Brain microvascular endothelial cell (primary cell): ENCODE data around the gene TEKTIP1.
"Not testable (repeated sequence)": the region's sequence is repeated elsewhere in the genome, so short reads cannot be mapped to it uniquely, and the experiment has no call there.

Experiments used
- DNase-seq: peaks from one replicate; pipeline ENCODE4 v3.0.0-alpha.2; 2020
- H3K27ac ChIP-seq: fragments of 250-450 bp; sonication (Bioruptor Pico); 2 replicates; pipeline ENCODE4 v1.5.1; 2020; ENCODE audit warnings: mild to moderate bottlenecking, moderate library complexity
- H3K27me3 ChIP-seq: fragments of 250-450 bp; sonication (Bioruptor Pico); replicated peaks from 2 replicates; pipeline ENCODE4 v1.5.1; 2020; ENCODE audit warnings: mild to moderate bottlenecking
- H3K36me3 ChIP-seq: fragments of 250-450 bp; sonication (Bioruptor Pico); replicated peaks from 2 replicates; pipeline ENCODE4 v1.5.1; 2020; ENCODE audit warnings: mild to moderate bottlenecking
- H3K4me3 ChIP-seq: 2 replicates; pipeline ENCODE4 v1.5.1; 2011; ENCODE audit warnings: low read depth, mild to moderate bottlenecking, control low read depth, low read length, moderate library complexity
- CTCF ChIP-seq: IDR thresholded peaks from 2 replicates; pipeline ENCODE4 v1.5.1; 2011; ENCODE audit warnings: low read depth, mild to moderate bottlenecking, moderate library complexity, low read length, control low read depth, inconsistent platforms; ENCODE audit errors: missing control alignments
- in situ Hi-C: cut with HindIII; loops from 2 replicates; pipeline ENCODE4 v1.10.0; 2017; ENCODE audit warnings: low sequenced_read_pairs, low pct_ligation_motif_present

The TEKTIP1 gene

GRCh38 chr19:3524904-3525451, 14.0 kb upstream of the TEKTIP1 start:
- Histone ChIP-seq H3K36me3 (peaks cover 36% of the 10 kb centered on the region), H3K27me3 (no peaks in the 10 kb centered on the region), H3K4me3 (no peak overlapping the region), H3K27ac (no peak overlapping the region)
- DNase-seq = no peak
- TF ChIP-seq CTCF = no peak
- in situ Hi-C loops = no loop called here

GRCh38 chr19:3526507-3527237, 12.3 kb upstream of the TEKTIP1 start:
- in situ Hi-C loops = no loop called here
- Histone ChIP-seq H3K36me3 (peaks cover 44% of the 10 kb centered on the region), H3K27me3 (no peaks in the 10 kb centered on the region), H3K4me3 (no peak overlapping the region), H3K27ac (no peak overlapping the region)
- DNase-seq = no peak
- TF ChIP-seq CTCF = peak; percentile 44

GRCh38 chr19:3527238-3527910, 11.6 kb upstream of the TEKTIP1 start:
- TF ChIP-seq CTCF = no peak
- Histone ChIP-seq H3K36me3 (peaks cover 51% of the 10 kb centered on the region), H3K27me3 (no peaks in the 10 kb centered on the region), H3K27ac (no peak overlapping the region), H3K4me3 (no peak overlapping the region)
- in situ Hi-C loops = no loop called here
- no peak for DNase-seq

- no peak overlapping the region for H3K27ac ChIP-seq
- no peak for TF ChIP-seq CTCF
- in situ Hi-C loops = no loop called here
- DNase-seq = no peak
- H3K27me3 ChIP-seq = no peaks in the 10 kb centered on the region
- no peak overlapping the region for H3K4me3 ChIP-seq
- H3K36me3 ChIP-seq = peaks cover 56% of the 10 kb centered on the region
Observed at GRCh38 chr19:3528080-3528479, 10.9 kb upstream of the TEKTIP1 start.

- no peaks in the 10 kb centered on the region for H3K27me3 ChIP-seq
- H3K4me3 ChIP-seq = no peak overlapping the region
- H3K27ac ChIP-seq = no peak overlapping the region
- no peak for TF ChIP-seq CTCF
- H3K36me3 ChIP-seq = peaks cover 56% of the 10 kb centered on the region
- DNase-seq = no peak
- in situ Hi-C loops = no loop called here
Observed at GRCh38 chr19:3528539-3529211, 10.3 kb upstream of the TEKTIP1 start.

GRCh38 chr19:3529299-3529698, 9.7 kb upstream of the TEKTIP1 start:
- H3K27ac ChIP-seq, H3K4me3 ChIP-seq, H3K27me3 ChIP-seq, DNase-seq, in situ Hi-C loops: not testable (repeated sequence)
- peaks cover 56% of the 10 kb centered on the region for H3K36me3 ChIP-seq
